Measurements from ENCODE around the gene CCDC160.
"Not testable (repeated sequence)": the region's sequence is repeated elsewhere in the genome, so short reads cannot be mapped to it uniquely, and the experiment has no call there.

CCDC160 gene

GRCh38 chrX:134285934-134286333 is 49.0 kb downstream of the CCDC160 start:
- not testable (repeated sequence) for H3K4me3 ChIP-seq (ENCODE audit: low read depth, low read length); DNase-seq (ENCODE audit: low read depth)

DNA sequence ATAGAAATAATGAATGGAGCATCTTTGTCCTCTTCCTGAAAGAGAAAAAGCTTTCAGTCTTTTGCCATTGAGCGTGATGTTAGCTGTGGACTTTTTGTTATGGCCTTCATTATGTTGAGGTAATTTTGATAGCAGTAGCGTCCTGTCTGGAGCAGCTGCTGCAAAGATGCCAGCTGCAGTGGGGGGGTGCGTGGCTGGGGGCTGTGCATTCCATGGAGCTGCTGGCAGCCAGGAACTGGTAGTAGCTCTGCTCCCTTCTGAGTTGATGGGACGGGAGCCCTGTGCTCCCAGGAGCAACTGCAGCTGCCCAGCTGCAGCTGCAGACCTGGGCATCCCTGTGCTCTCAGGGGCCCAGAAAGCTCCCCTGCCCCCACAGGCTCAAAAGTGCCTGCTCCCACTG is 50.4 kb downstream of the CCDC160 start:
- no peak for DNase-seq (ENCODE audit: low read depth)

DNA sequence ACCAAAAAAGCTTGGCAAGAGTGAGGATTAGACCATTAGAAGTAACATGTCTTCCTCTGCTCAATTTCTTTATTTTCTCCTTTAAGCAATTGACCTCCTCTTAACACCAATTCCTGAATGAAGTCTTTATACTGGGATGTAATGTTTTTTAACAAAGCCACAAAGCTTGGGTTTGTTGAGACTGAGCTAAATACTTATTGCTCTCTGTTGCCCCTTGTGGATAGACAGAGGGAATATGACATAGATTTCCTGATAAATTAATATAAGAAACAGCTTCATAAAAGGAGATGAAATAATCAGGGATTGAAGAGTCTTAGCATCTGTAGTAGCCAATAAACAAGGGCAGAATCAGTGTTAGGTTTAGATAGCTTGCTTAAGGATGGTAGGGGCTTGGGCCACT is 57.6 kb downstream of the CCDC160 start:
- DNase-seq (ENCODE audit: low read depth): no peak
- H3K4me3 ChIP-seq (ENCODE audit: low read depth, low read length): no peak overlapping the region

More for the DNA sequence above, 50.4 kb downstream of the CCDC160 start:
- no peak overlapping the region for H3K4me3 ChIP-seq (ENCODE audit: low read depth, low read length)
